HEK293T (cell line): Measurements from ENCODE around the gene BTBD19.
A peak's percentile ranks its signal among the peaks of the same experiment; 100 is the strongest.
"Not testable (repeated sequence)": the region's sequence is repeated elsewhere in the genome, so short reads cannot be mapped to it uniquely, and the experiment has no call there.

Experiments
- CTCF ChIA-PET: fragments of 350-600 bp; formaldehyde crosslinking; extraction: SDS; loops from one replicate; lab custom pipeline; 2021; ENCODE audit warnings: antibody characterized with exemption, inconsistent platforms; lab: Yijun Ruan, JAX
- POLR2A ChIA-PET: fragments of 350-600 bp; formaldehyde crosslinking; extraction: SDS; loops from one replicate; lab custom pipeline; 2020; ENCODE audit warnings: antibody characterized with exemption, inconsistent platforms; lab: Yijun Ruan, JAX
- DNase-seq: peaks from one replicate; pipeline ENCODE4 v3.0.0; 2012; ENCODE audit warnings: mixed read lengths; ENCODE audit errors: extremely low spot score
- ARNT ChIP-seq: fragments of 450-650 bp; IDR thresholded peaks from 2 replicates; pipeline ENCODE4 v1.6.1; 2017; ENCODE audit warnings: mild to moderate bottlenecking
- BHLHE40 ChIP-seq: fragments of 450-650 bp; IDR thresholded peaks from 2 replicates; pipeline ENCODE4 v1.6.1; 2016; ENCODE audit warnings: mild to moderate bottlenecking, moderate library complexity, borderline replicate concordance
- CTBP1 ChIP-seq: fragments of 450-650 bp; IDR thresholded peaks from 2 replicates; pipeline ENCODE4 v1.6.1; 2016; ENCODE audit warnings: borderline replicate concordance
- ELF4 ChIP-seq: fragments of 450-650 bp; IDR thresholded peaks from 2 replicates; pipeline ENCODE4 v1.6.1; 2017; ENCODE audit warnings: antibody characterized with exemption
- FOXA1 ChIP-seq: fragments of 450-650 bp; IDR thresholded peaks from 2 replicates; pipeline ENCODE4 v1.6.1; 2016; ENCODE audit warnings: mild to moderate bottlenecking
- FOXK2 ChIP-seq: fragments of 450-650 bp; IDR thresholded peaks from 2 replicates; pipeline ENCODE4 v1.6.1; 2016; ENCODE audit warnings: mild to moderate bottlenecking
- FOXM1 ChIP-seq: fragments of 450-650 bp; IDR thresholded peaks from 2 replicates; pipeline ENCODE4 v1.6.1; 2017; ENCODE audit warnings: mild to moderate bottlenecking, borderline replicate concordance
- HDGF ChIP-seq: fragments of 450-650 bp; IDR thresholded peaks from 2 replicates; pipeline ENCODE4 v1.6.1; 2017; ENCODE audit warnings: antibody characterized with exemption, borderline replicate concordance
- L3MBTL2 ChIP-seq: fragments of 450-650 bp; conservative IDR thresholded peaks from 2 replicates; pipeline ENCODE4 v1.6.1; 2016; ENCODE audit warnings: mild to moderate bottlenecking
- LEF1 ChIP-seq: fragments of 450-650 bp; IDR thresholded peaks from 2 replicates; pipeline ENCODE4 v1.6.1; 2017; ENCODE audit warnings: mild to moderate bottlenecking, borderline replicate concordance
- NFRKB ChIP-seq: fragments of 450-650 bp; IDR thresholded peaks from 2 replicates; pipeline ENCODE4 v1.6.1; 2016; ENCODE audit warnings: mild to moderate bottlenecking, moderate library complexity
- SP1 ChIP-seq: fragments of 450-650 bp; IDR thresholded peaks from 2 replicates; pipeline ENCODE4 v1.6.1; 2017
- SUZ12 ChIP-seq: fragments of 450-650 bp; IDR thresholded peaks from 2 replicates; pipeline ENCODE4 v1.6.1; 2016; ENCODE audit warnings: mild to moderate bottlenecking
- TARDBP ChIP-seq: fragments of 450-650 bp; IDR thresholded peaks from 2 replicates; pipeline ENCODE4 v1.6.1; 2016
- ZNF384 ChIP-seq: fragments of 450-650 bp; IDR thresholded peaks from 2 replicates; pipeline ENCODE4 v1.6.1; 2016
- TF ChIP-seq, protein P1 (sequence below): fragments of 450-650 bp; IDR thresholded peaks from 2 replicates; pipeline ENCODE4 v1.6.1; 2016

BTBD19 gene, protein sequence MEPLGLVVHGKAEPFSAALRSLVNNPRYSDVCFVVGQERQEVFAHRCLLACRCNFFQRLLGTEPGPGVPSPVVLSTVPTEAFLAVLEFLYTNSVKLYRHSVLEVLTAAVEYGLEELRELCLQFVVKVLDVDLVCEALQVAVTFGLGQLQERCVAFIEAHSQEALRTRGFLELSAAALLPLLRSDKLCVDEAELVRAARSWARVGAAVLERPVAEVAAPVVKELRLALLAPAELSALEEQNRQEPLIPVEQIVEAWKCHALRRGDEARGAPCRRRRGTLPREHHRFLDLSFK

DNA sequence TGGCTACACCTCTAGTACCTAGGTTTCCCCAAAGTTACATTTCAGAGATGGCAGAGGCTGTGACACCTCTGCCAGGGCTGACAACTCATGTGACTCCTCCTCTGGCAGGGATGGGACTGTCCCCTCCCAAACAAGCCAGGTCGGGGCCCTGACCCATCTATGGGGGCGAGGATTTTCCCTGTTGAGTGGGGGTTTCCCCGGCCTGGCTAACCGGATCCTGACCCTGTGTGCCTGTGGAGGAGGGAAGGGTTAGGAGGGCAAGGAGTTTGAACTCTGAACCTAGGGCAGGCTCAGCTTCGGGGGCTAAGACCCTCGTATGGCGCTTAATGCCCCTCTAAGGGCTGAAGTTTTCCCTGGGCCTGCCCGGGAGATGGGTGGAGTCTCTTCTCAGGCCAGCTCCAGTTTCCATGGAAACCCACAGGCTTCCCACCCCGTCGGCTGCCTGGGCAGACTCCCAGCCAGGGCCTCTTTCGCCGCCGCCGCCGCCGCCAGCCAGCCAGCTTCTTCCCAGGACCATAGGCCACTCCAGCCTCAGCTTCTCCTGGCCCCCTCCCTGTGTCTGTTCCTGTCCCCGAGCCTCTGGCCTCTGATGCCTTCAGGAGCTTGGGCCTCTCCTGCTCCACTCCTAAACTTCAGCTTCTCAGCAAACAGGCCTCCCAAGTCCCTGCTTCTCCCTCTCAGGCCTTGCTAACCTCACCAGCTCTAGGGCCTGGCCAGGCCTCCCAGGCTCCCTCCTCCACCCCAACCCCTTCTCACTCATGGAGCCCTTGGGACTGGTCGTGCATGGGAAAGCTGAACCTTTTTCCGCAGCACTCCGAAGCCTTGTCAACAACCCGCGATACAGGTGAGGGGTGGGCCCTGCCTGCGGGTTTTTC lies at the start of gene BTBD19:
TSS of gene BTBD19 (plus strand) at position 461 of the 875 bp plus-strand sequence. CDS start at position 759, 298 bp downstream.
- DNase-seq, result peak; percentile 36
- ChIA-PET CTCF (interaction anchor here (0.6 to 2.6 kb wide), 5 partner anchors 8 to 489 kb away, joined by 3 to 10 read pairs (median 3); partner anchors contain the start of genes EIF2B3 and PLK3), POLR2A (interaction anchor here (1.0 to 7.5 kb wide), 13 partner anchors 8 to 532 kb away, joined by 3 to 137 read pairs (median 7); partner anchors contain the start of genes MUTYH, PLK3, RNU5D-1 and RPS8)
- TF ChIP-seq TARDBP (no peak), FOXK2 (no peak), SUZ12 (no peak), FOXA1 (no peak), HDGF (no peak), ELF4 (no peak), BHLHE40 (no peak), CTBP1 (no peak), LEF1 (no peak)

DNA sequence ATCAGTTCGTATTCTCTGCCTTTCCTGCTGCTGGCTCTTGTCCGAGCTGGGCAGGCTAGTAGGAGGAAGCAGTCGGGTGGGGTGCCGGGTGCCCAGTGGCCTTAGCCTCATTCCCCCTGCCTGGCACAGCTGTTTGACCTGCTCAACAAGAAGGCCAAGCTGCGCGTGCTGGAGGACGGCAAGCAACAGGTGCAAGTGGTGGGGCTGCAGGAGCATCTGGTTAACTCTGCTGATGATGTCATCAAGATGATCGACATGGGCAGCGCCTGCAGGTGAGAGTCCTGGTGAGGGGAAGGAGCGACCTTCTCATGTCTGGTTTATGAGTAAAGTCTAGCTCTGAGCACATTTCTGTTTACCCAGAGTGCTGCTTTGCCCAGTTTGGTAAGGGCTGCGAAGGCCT lies 49.2 kb upstream of the BTBD19 start:
- ChIA-PET CTCF (no interaction called here), POLR2A (interaction anchor here (1.0 to 3.1 kb wide), 5 partner anchors 12 to 37 kb away, joined by 3 to 17 read pairs (median 5); partner anchors contain the start of gene RPS8)

DNA sequence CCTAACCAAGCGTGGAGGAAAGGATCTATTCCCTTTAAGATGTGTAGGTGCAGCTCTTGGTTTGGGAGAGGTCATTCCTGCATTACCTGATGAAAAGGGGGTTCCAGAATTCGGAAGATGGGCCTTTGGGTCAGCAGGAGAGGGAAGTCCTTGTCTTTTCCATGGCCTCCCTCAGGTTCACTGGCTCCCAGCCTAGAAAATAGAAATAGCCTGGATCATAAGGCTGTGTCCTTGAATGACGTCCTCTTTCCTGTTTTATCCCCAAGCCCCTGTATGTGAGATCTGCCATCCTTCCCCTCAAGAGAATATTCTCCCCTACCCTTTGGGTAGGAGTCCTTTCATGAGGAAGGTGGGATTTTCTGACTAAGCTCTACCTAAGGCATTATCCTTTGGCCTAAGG lies 47.4 kb upstream of the BTBD19 start:
- ChIA-PET POLR2A (interaction anchor here (2.5 kb wide), 1 partner anchor 39 kb away, joined by 7 read pairs; no protein-coding TSS in a partner anchor), CTCF (no interaction called here)
- DNase-seq, result no peak
- TF ChIP-seq NFRKB (no peak), HDGF (no peak), SP1 (no peak), CTBP1 (no peak), ARNT (no peak), FOXM1 (no peak), BHLHE40 (no peak), ELF4 (no peak), SUZ12 (no peak), TARDBP (no peak), FOXA1 (no peak)
- TF ChIP-seq, protein P1, sequence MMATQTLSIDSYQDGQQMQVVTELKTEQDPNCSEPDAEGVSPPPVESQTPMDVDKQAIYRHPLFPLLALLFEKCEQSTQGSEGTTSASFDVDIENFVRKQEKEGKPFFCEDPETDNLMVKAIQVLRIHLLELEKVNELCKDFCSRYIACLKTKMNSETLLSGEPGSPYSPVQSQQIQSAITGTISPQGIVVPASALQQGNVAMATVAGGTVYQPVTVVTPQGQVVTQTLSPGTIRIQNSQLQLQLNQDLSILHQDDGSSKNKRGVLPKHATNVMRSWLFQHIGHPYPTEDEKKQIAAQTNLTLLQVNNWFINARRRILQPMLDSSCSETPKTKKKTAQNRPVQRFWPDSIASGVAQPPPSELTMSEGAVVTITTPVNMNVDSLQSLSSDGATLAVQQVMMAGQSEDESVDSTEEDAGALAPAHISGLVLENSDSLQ, result no peak

More for the DNA sequence above, 49.2 kb upstream of the BTBD19 start:
- TF ChIP-seq NFRKB (no peak), FOXK2 (no peak), HDGF (no peak), FOXA1 (no peak), SUZ12 (no peak), ELF4 (no peak), FOXM1 (no peak), ZNF384 (no peak), LEF1 (no peak), SP1 (no peak), CTBP1 (no peak)
- TF ChIP-seq, protein P1, result no peak
- no peak for DNase-seq

DNA sequence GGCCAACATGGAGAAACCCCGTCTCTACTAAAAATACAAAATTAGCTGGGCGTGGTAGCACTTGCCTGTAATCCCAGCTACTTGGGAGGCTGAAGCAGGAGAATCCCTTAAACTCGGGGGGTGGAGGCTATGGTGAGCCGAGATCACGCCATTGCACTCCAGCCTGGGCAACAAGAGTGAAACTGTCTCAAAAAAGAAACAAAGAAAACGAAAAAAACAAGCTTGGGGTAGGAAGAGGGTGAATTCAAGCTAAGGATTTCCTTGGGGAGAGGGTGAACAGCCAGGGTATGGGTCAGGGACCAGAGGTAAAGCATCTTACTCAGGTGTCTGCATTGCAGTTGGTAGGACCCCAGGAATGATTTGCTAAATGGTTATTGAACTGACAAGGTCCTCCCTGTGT lies 41.9 kb upstream of the BTBD19 start:
- POLR2A ChIA-PET, result interaction anchor here (1.4 to 2.2 kb wide), 3 partner anchors 8 to 11 kb away, joined by 4 to 21 read pairs (median 4); partner anchors contain the start of gene RPS8
- CTCF ChIA-PET, DNase-seq: not testable (repeated sequence)

DNA sequence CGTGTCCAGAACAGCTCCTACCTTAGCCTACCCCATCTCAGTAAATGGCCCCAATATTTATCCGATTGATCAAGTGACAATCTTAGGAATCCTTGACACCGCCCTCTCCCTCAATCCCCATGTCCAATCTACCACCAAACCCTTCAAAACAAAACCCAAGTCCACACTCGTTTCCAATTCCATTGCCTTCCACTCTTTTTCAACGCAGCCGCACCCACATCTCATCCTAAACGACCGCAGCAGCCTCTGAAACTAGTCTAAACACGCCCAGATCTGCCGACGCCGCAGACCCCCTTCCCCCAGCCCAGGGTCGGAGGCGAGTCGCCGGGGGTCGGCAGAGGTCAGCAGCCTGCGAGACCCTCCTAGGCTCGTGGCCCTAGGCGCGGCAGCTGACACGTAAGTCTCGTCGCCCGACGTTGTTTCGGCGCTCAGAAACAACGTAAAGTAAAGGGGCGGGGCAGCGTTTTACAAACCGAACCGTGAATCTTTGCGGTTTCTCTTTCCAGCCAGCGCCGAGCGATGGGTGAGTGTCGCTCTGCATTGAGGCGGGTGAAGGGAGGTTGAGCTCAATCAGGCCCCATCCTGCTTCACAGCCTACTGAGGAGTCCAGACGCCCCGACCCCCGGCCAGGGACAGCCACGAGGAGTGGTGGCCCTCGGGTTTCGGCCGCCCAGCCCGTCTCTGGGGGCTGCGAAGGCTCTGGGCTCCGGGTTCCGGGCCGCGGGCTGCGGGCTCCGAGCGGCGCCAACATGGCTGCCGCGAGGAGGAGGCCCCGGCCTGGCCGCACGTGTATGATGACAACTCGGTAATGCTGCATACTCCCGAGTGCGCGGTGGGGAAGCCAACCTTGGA lies 33.0 kb upstream of the BTBD19 start, which contains the start of gene RPS8:
TSS of gene RPS8 (plus strand) at position 463 of the 852 bp plus-strand sequence. CDS start at position 520, 57 bp downstream.
- CTCF ChIA-PET, result interaction anchor here (0.6 kb wide), 1 partner anchor 34 kb away, joined by 3 read pairs; no protein-coding TSS in a partner anchor
- peak; percentile 69 for TF ChIP-seq FOXM1
- TF ChIP-seq SUZ12, result no peak
- peak; percentile 82 for TF ChIP-seq ELF4
- TF ChIP-seq SP1, result no peak
- TF ChIP-seq, protein P1, result no peak
- TF ChIP-seq L3MBTL2, result peak; percentile 89
- peak; percentile 71 for TF ChIP-seq NFRKB
- no peak for TF ChIP-seq ARNT
- POLR2A ChIA-PET, result interaction anchor here (0.5 to 3.1 kb wide), 50 partner anchors 9 to 724 kb away, joined by 3 to 52 read pairs (median 6); partner anchors contain the start of genes BEST4, BTBD19, CCDC163 and DYNLT4
- DNase-seq, result peak; percentile 84
